Measurements from ENCODE around the gene VPS13A.

DNA sequence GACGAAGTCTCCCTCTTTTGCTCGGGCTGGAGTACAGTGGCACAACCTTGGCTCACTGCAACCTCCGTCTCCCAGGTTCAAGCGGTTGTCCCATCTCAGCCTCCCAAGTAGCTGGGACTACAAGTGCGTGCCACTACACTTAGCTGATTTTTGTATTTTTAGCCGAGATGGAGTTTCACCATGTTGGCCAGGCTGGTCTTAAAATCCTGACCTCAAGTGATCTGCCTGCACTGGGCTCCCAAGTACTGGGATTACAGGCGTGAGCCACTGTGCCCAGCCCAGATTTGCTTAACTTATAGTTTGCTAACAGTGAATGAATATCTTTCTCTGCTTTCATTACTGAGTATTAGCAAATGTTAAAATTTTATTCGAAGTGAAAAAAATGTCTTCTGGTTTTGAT, 84.3 kb downstream of the VPS13A start:
- TF ChIP-seq EZH2 (IDR thresholded peaks at IDR 0.05; ENCODE audit: borderline replicate concordance, insufficient read depth, low read length, poor library complexity, severe bottlenecking) (no peak), SMC3 (conservative IDR thresholded peaks at IDR 0.05; ENCODE audit: poor library complexity) (no peak), TAF1 (IDR thresholded peaks at IDR 0.05; ENCODE audit: low read depth) (no peak), POLR2AphosphoS5 (IDR thresholded peaks at IDR 0.05) (no peak), RAD21 (conservative IDR thresholded peaks at IDR 0.05) (no peak), EP300 (conservative IDR thresholded peaks at IDR 0.05; ENCODE audit: poor library complexity, severe bottlenecking) (no peak)
- TF ChIP-seq, protein P1, sequence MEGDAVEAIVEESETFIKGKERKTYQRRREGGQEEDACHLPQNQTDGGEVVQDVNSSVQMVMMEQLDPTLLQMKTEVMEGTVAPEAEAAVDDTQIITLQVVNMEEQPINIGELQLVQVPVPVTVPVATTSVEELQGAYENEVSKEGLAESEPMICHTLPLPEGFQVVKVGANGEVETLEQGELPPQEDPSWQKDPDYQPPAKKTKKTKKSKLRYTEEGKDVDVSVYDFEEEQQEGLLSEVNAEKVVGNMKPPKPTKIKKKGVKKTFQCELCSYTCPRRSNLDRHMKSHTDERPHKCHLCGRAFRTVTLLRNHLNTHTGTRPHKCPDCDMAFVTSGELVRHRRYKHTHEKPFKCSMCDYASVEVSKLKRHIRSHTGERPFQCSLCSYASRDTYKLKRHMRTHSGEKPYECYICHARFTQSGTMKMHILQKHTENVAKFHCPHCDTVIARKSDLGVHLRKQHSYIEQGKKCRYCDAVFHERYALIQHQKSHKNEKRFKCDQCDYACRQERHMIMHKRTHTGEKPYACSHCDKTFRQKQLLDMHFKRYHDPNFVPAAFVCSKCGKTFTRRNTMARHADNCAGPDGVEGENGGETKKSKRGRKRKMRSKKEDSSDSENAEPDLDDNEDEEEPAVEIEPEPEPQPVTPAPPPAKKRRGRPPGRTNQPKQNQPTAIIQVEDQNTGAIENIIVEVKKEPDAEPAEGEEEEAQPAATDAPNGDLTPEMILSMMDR (IDR thresholded peaks at IDR 0.05; ENCODE audit: poor library complexity, severe bottlenecking) = no peak
- TF ChIP-seq, protein P2, sequence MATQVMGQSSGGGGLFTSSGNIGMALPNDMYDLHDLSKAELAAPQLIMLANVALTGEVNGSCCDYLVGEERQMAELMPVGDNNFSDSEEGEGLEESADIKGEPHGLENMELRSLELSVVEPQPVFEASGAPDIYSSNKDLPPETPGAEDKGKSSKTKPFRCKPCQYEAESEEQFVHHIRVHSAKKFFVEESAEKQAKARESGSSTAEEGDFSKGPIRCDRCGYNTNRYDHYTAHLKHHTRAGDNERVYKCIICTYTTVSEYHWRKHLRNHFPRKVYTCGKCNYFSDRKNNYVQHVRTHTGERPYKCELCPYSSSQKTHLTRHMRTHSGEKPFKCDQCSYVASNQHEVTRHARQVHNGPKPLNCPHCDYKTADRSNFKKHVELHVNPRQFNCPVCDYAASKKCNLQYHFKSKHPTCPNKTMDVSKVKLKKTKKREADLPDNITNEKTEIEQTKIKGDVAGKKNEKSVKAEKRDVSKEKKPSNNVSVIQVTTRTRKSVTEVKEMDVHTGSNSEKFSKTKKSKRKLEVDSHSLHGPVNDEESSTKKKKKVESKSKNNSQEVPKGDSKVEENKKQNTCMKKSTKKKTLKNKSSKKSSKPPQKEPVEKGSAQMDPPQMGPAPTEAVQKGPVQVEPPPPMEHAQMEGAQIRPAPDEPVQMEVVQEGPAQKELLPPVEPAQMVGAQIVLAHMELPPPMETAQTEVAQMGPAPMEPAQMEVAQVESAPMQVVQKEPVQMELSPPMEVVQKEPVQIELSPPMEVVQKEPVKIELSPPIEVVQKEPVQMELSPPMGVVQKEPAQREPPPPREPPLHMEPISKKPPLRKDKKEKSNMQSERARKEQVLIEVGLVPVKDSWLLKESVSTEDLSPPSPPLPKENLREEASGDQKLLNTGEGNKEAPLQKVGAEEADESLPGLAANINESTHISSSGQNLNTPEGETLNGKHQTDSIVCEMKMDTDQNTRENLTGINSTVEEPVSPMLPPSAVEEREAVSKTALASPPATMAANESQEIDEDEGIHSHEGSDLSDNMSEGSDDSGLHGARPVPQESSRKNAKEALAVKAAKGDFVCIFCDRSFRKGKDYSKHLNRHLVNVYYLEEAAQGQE (IDR thresholded peaks at IDR 0.05; ENCODE audit: borderline replicate concordance) = no peak

All from neural cell (in vitro differentiated cells).